GM18520 (cell line): Measurements from ENCODE around the gene CYP46A1.

Source experiments
- ATAC-seq: cut with Tn5 transposase; IDR thresholded peaks from one replicate; pipeline ENCODE4 v1.9.1; 2021; ENCODE audit not compliant: unreplicated experiment

The CYP46A1 gene

GRCh38 chr14:99741227-99741976, 57.3 kb downstream of the CYP46A1 start:
- no peak for ATAC-seq

GRCh38 chr14:99742074-99742473, 58.0 kb downstream of the CYP46A1 start:
- ATAC-seq, result no peak

GRCh38 chr14:99742509-99743487, 58.7 kb downstream of the CYP46A1 start:
- ATAC-seq, result no peak

GRCh38 chr14:99744199-99744872, 60.2 kb downstream of the CYP46A1 start:
- ATAC-seq, result no peak

GRCh38 chr14:99744873-99745224, 60.8 kb downstream of the CYP46A1 start:
- no peak for ATAC-seq

- ATAC-seq, result no peak
These were observed 61.3 kb downstream of the CYP46A1 start for GRCh38 chr14:99745307-99745951.

GRCh38 chr14:99747167-99747566, 63.1 kb downstream of the CYP46A1 start:
- ATAC-seq, result no peak

GRCh38 chr14:99747582-99748330, 63.7 kb downstream of the CYP46A1 start:
- ATAC-seq, result no peak

GRCh38 chr14:99748529-99748928, 64.4 kb downstream of the CYP46A1 start:
- no peak for ATAC-seq

- no peak for ATAC-seq
These were observed 65.0 kb downstream of the CYP46A1 start for GRCh38 chr14:99749142-99749541.

- no peak for ATAC-seq
These were observed 65.9 kb downstream of the CYP46A1 start for GRCh38 chr14:99749763-99750715.

GRCh38 chr14:99750746-99751450, 66.8 kb downstream of the CYP46A1 start:
- no peak for ATAC-seq

- no peak for ATAC-seq
These were observed 67.7 kb downstream of the CYP46A1 start for GRCh38 chr14:99751539-99752485.

- ATAC-seq, result no peak
These were observed 68.5 kb downstream of the CYP46A1 start for GRCh38 chr14:99752486-99753121.

- no peak for ATAC-seq
These were observed 69.4 kb downstream of the CYP46A1 start for GRCh38 chr14:99753225-99754140.
